GM12872 (cell line): Measurements from ENCODE around the gene CRHR2.

Source experiments
- CTCF ChIP-seq: IDR thresholded peaks from 3 replicates; pipeline ENCODE4 v1.5.1; 2011; ENCODE audit warnings: low read depth, mild to moderate bottlenecking, low read length, moderate library complexity; ENCODE audit not compliant: insufficient read depth

CRHR2 gene

GRCh38 chr7:30679664-30680063 is 2.6 kb downstream of the CRHR2 start:
- TF ChIP-seq CTCF: no peak

- no peak for TF ChIP-seq CTCF
Observed at GRCh38 chr7:30678805-30679204, 3.5 kb downstream of the CRHR2 start.

- TF ChIP-seq CTCF: no peak
Observed at GRCh38 chr7:30674876-30675275, 7.4 kb downstream of the CRHR2 start.

GRCh38 chr7:30674420-30674819 is 7.8 kb downstream of the CRHR2 start:
- TF ChIP-seq CTCF: no peak

- no peak for TF ChIP-seq CTCF
Observed at GRCh38 chr7:30671793-30672465, 10.3 kb downstream of the CRHR2 start.

- no peak for TF ChIP-seq CTCF
Observed at GRCh38 chr7:30668102-30668501, 14.2 kb downstream of the CRHR2 start.

- TF ChIP-seq CTCF: no peak
Observed at GRCh38 chr7:30667172-30667571, 15.1 kb downstream of the CRHR2 start.
